SK-N-SH (cell line): Measurements from ENCODE around the gene RCSD1.

ENCODE experiments used
- ELF1 ChIP-seq: IDR thresholded peaks from 2 replicates; pipeline ENCODE4 v1.4.0; 2012
- EZH2phosphoT487 ChIP-seq: fragments of 200-600 bp; sonication (generic); IDR thresholded peaks from 2 replicates; pipeline ENCODE4 v1.6.1; 2017; ENCODE audit warnings: low read depth, mixed run types, mild to moderate bottlenecking, antibody characterized with exemption, moderate library complexity, borderline replicate concordance
- POLR2AphosphoS5 ChIP-seq: IDR thresholded peaks from 2 replicates; pipeline ENCODE4 v1.6.1; 2012; ENCODE audit warnings: low read depth, low read length
- SIN3A ChIP-seq: IDR thresholded peaks from 2 replicates; pipeline ENCODE4 v1.6.1; 2012; ENCODE audit warnings: low read depth, mild to moderate bottlenecking, low read length, moderate library complexity, borderline replicate concordance
- TAF1 ChIP-seq: IDR thresholded peaks from 2 replicates; pipeline ENCODE4 v1.6.1; 2012; ENCODE audit warnings: low read depth, mild to moderate bottlenecking, low read length, moderate library complexity, borderline replicate concordance
- TF ChIP-seq, protein P1 (sequence below): fragments of 200-600 bp; sonication (generic); IDR thresholded peaks from 2 replicates; pipeline ENCODE4 v1.6.1; 2017; ENCODE audit warnings: antibody characterized with exemption, mild to moderate bottlenecking, moderate library complexity
- TF ChIP-seq, protein P2 (sequence below): fragments of 150-350 bp; IDR thresholded peaks from 2 replicates; pipeline ENCODE4 v1.6.1; 2016; ENCODE audit warnings: mild to moderate bottlenecking, low read depth, low read length
- TF ChIP-seq, protein P3 (sequence below): IDR thresholded peaks from 2 replicates; pipeline ENCODE4 v1.4.0; 2012; ENCODE audit warnings: low read depth

DNA sequence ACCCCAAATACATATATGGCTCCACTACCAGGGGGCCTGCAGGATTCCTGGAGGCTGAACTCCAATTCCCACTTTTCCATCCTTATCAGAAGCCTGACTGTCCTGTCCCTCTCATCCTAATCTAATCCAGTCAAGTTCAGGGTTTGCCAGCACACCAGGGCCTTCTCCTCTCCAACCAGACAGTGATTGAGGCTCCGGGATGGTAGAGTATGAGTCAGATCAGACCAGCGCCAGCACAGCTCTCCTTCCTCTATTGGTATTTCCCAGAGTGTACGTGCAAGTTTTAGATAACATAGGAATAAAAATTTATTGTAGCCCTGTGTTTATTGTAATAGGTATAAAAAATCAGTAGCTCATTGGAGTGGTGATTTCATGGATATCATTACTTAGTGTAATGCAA, 24.5 kb upstream of the RCSD1 start:
- TF ChIP-seq, protein P1, sequence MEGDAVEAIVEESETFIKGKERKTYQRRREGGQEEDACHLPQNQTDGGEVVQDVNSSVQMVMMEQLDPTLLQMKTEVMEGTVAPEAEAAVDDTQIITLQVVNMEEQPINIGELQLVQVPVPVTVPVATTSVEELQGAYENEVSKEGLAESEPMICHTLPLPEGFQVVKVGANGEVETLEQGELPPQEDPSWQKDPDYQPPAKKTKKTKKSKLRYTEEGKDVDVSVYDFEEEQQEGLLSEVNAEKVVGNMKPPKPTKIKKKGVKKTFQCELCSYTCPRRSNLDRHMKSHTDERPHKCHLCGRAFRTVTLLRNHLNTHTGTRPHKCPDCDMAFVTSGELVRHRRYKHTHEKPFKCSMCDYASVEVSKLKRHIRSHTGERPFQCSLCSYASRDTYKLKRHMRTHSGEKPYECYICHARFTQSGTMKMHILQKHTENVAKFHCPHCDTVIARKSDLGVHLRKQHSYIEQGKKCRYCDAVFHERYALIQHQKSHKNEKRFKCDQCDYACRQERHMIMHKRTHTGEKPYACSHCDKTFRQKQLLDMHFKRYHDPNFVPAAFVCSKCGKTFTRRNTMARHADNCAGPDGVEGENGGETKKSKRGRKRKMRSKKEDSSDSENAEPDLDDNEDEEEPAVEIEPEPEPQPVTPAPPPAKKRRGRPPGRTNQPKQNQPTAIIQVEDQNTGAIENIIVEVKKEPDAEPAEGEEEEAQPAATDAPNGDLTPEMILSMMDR = no peak
- no peak for TF ChIP-seq SIN3A
- TF ChIP-seq POLR2AphosphoS5 = no peak
- no peak for TF ChIP-seq EZH2phosphoT487
- TF ChIP-seq TAF1 = no peak
- TF ChIP-seq, protein P2, sequence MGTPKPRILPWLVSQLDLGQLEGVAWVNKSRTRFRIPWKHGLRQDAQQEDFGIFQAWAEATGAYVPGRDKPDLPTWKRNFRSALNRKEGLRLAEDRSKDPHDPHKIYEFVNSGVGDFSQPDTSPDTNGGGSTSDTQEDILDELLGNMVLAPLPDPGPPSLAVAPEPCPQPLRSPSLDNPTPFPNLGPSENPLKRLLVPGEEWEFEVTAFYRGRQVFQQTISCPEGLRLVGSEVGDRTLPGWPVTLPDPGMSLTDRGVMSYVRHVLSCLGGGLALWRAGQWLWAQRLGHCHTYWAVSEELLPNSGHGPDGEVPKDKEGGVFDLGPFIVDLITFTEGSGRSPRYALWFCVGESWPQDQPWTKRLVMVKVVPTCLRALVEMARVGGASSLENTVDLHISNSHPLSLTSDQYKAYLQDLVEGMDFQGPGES = no peak
- no peak for TF ChIP-seq ELF1
- TF ChIP-seq, protein P3, sequence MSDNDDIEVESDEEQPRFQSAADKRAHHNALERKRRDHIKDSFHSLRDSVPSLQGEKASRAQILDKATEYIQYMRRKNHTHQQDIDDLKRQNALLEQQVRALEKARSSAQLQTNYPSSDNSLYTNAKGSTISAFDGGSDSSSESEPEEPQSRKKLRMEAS = no peak
